ENCODE measurements around the gene STK35.

GRCh38 chr20:2141600-2142575, 40.3 kb downstream of the STK35 start:
- TF ChIP-seq CTCF (IDR thresholded peaks at IDR 0.05; ENCODE audit: extremely low read depth in 1 of 2, insufficient read depth in 1 of 2, low read depth in 1 of 2, low read length in 2 of 2) (no peak), JUN (IDR thresholded peaks at IDR 0.05; ENCODE audit: borderline replicate concordance, insufficient read depth, insufficient read length, low read depth) (no peak)

Data from endothelial cell of umbilical vein (primary cell).